22Rv1 (cell line): ENCODE measurements around the gene HSDL2.

Experiments used
- CTCF ChIP-seq: fragments of 450-650 bp; IDR thresholded peaks from 2 replicates; pipeline ENCODE4 v1.5.1; 2017; ENCODE audit warnings: mild to moderate bottlenecking
- ZFX ChIP-seq: fragments of 450-650 bp; IDR thresholded peaks from 2 replicates; pipeline ENCODE4 v1.6.1; 2017; ENCODE audit warnings: antibody characterized with exemption, borderline replicate concordance

GRCh38 chr9:112439825-112440224 lies 59.9 kb downstream of the HSDL2 start:
- TF ChIP-seq CTCF = no peak
- no peak for TF ChIP-seq ZFX
